Amniotic stem cell (primary cell): ENCODE measurements around the gene CDH23.
"Not testable (repeated sequence)": the region's sequence is repeated elsewhere in the genome, so short reads cannot be mapped to it uniquely, and the experiment has no call there.

Experiments used
- DNase-seq: peaks from one replicate; lab custom pipeline; 2025; lab: John Stamatoyannopoulos, UW

Gene CDH23

GRCh38 chr10:71584461-71584860 lies 187.7 kb downstream of the CDH23 start:
- no peak for DNase-seq

- DNase-seq, result no peak
Observed at GRCh38 chr10:71584902-71585563, 188.3 kb downstream of the CDH23 start.

GRCh38 chr10:71585564-71586290 lies 189.0 kb downstream of the CDH23 start:
- DNase-seq, result no peak

GRCh38 chr10:71587941-71588573 lies 191.3 kb downstream of the CDH23 start:
- DNase-seq, result no peak

GRCh38 chr10:71588685-71589084 lies 192.0 kb downstream of the CDH23 start:
- no peak for DNase-seq

GRCh38 chr10:71589617-71590551 lies 193.2 kb downstream of the CDH23 start:
- DNase-seq, result no peak

- DNase-seq, result no peak
Observed at GRCh38 chr10:71590781-71591350, 194.1 kb downstream of the CDH23 start.

- DNase-seq, result no peak
Observed at GRCh38 chr10:71594934-71595571, 198.3 kb downstream of the CDH23 start.

GRCh38 chr10:71595649-71596048 lies 198.9 kb downstream of the CDH23 start:
- DNase-seq, result no peak

GRCh38 chr10:71596127-71596526 lies 199.4 kb downstream of the CDH23 start:
- DNase-seq, result no peak

GRCh38 chr10:71596759-71597158 lies 200.0 kb downstream of the CDH23 start:
- DNase-seq, result no peak

GRCh38 chr10:71597821-71598498 lies 201.2 kb downstream of the CDH23 start:
- DNase-seq, result no peak

- DNase-seq, result no peak
Observed at GRCh38 chr10:71598621-71599055, 201.9 kb downstream of the CDH23 start.

GRCh38 chr10:71599518-71599917 lies 202.8 kb downstream of the CDH23 start:
- no peak for DNase-seq

- not testable (repeated sequence) for DNase-seq
Observed at GRCh38 chr10:71600242-71600641, 203.5 kb downstream of the CDH23 start.

GRCh38 chr10:71600849-71601248 lies 204.1 kb downstream of the CDH23 start:
- peak; percentile 32 for DNase-seq

- DNase-seq, result no peak
Observed at GRCh38 chr10:71601273-71601672, 204.6 kb downstream of the CDH23 start.

GRCh38 chr10:71603150-71603549 lies 206.4 kb downstream of the CDH23 start:
- DNase-seq, result no peak

- no peak for DNase-seq
Observed at GRCh38 chr10:71603754-71604153, 207.0 kb downstream of the CDH23 start.

- DNase-seq, result no peak
Observed at GRCh38 chr10:71604324-71605018, 207.8 kb downstream of the CDH23 start.
